ENCODE results near the gene ITLN2. TPM values are rescaled to one million over a fixed set of nuclear protein-coding genes. Genes with fewer than 3 reads are reported as not detected.
"Not testable (repeated sequence)": the region's sequence is repeated elsewhere in the genome, so short reads cannot be mapped to it uniquely, and the experiment has no call there.

Gene ITLN2
- total and polyA plus RNA-seq, 2 of the 8 experiments (the other 6 are each of a cell fraction or from before 2014, with no cell fraction given), result 4.7 to 6.3 TPM

- H3K9ac ChIP-seq (replicated peaks in 1 of 4; ENCODE audit: extremely low read depth in 1 of 4, low read depth in 3 of 4, low read length in 3 of 4); H3K36me3 ChIP-seq (ENCODE audit: control insufficient read depth in 2 of 4, insufficient read depth in 4 of 4, low read length in 3 of 4); H4K5ac ChIP-seq (ENCODE audit: insufficient read length, low read depth, low read length); POLR2A ChIA-PET (ENCODE audit: partially characterized antibody); H2AFZ ChIP-seq (ENCODE audit: low read length); H2AK5ac ChIP-seq (ENCODE audit: low read depth, low read length); H2BK15ac ChIP-seq (ENCODE audit: low read length); H3K79me2 ChIP-seq (ENCODE audit: control insufficient read depth in 1 of 2, insufficient read depth in 2 of 2, low read length in 2 of 2); H4K8ac ChIP-seq (ENCODE audit: extremely low read depth, insufficient read depth, low read length); H3K23me2 ChIP-seq (ENCODE audit: low read depth, low read length); H2BK20ac ChIP-seq (ENCODE audit: low read length); FAIRE-seq; H3K4me3 ChIP-seq (ENCODE audit: extremely low read depth in 1 of 4, insufficient read depth in 2 of 4, low read depth in 3 of 4, low read length in 4 of 4); H3K14ac ChIP-seq (ENCODE audit: insufficient read length); H2BK5ac ChIP-seq (ENCODE audit: low read depth, low read length); DNase-seq (ENCODE audit: low read depth in 1 of 2, low spot score in 2 of 2); H4K91ac ChIP-seq (replicated peaks; ENCODE audit: insufficient read length, low read length); H3K27me3 ChIP-seq (replicated peaks in 1 of 4; ENCODE audit: control insufficient read depth in 3 of 4, extremely low read depth in 1 of 4, insufficient read depth in 3 of 4, low read length in 3 of 4); H3K79me1 ChIP-seq (ENCODE audit: low read depth, low read length); CTCF ChIA-PET (ENCODE audit: partially characterized antibody); H3K4me1 ChIP-seq (replicated peaks in 1 of 4; ENCODE audit: control insufficient read depth in 3 of 4, insufficient read depth in 4 of 4, low read length in 3 of 4); H2BK12ac ChIP-seq (ENCODE audit: low read depth, low read length); H3K27ac ChIP-seq (ENCODE audit: low read depth, low read length); H4K20me1 ChIP-seq (replicated peaks in 1 of 2; ENCODE audit: control insufficient read depth in 1 of 2, insufficient read depth in 2 of 2, low read length in 2 of 2); H3K4me2 ChIP-seq (ENCODE audit: insufficient read depth in 1 of 2, low read depth in 2 of 2, low read length in 2 of 2); H3K23ac ChIP-seq (ENCODE audit: insufficient read length); H3K4ac ChIP-seq (replicated peaks; ENCODE audit: insufficient read length, low read depth, low read length); H2BK120ac ChIP-seq (replicated peaks; ENCODE audit: low read depth, low read length); H3K18ac ChIP-seq (ENCODE audit: extremely low read depth, low read length); H3K56ac ChIP-seq (replicated peaks; ENCODE audit: insufficient read length, low read depth, low read length); H3K9me3 ChIP-seq (ENCODE audit: insufficient read depth in 2 of 2, low read depth in 1 of 2, low read length in 1 of 2): not testable (repeated sequence)
- 85% methylated on average over 7 of the region's 7 CpGs; no CpG with 5 or more reads in 1 of the 2 experiments for WGBS, 2 experiments (ENCODE audit: extremely low coverage in 1 of 2, insufficient coverage in 1 of 2, insufficient read length in 1 of 2, insufficient replicate concordance in 2 of 2, low coverage in 1 of 2, low lambda C conversion rate in 2 of 2, missing lambda C conversion rate in 1 of 2)
These were observed 7.3 kb downstream of the ITLN2 start for GRCh38 chr1:160947174-160947759.

GRCh38 chr1:160945881-160946280 lies 8.7 kb downstream of the ITLN2 start:
- H3K23me2 ChIP-seq (ENCODE audit: low read depth, low read length); H3K18ac ChIP-seq (ENCODE audit: extremely low read depth, low read length); H3K27me3 ChIP-seq (replicated peaks in 1 of 4; ENCODE audit: control insufficient read depth in 3 of 4, extremely low read depth in 1 of 4, insufficient read depth in 3 of 4, low read length in 3 of 4); H4K20me1 ChIP-seq (replicated peaks in 1 of 2; ENCODE audit: control insufficient read depth in 1 of 2, insufficient read depth in 2 of 2, low read length in 2 of 2); H2BK5ac ChIP-seq (ENCODE audit: low read depth, low read length); H3K4me3 ChIP-seq (ENCODE audit: extremely low read depth in 1 of 4, insufficient read depth in 2 of 4, low read depth in 3 of 4, low read length in 4 of 4); H4K91ac ChIP-seq (replicated peaks; ENCODE audit: insufficient read length, low read length); H3K56ac ChIP-seq (replicated peaks; ENCODE audit: insufficient read length, low read depth, low read length); H2BK15ac ChIP-seq (ENCODE audit: low read length); H2AK5ac ChIP-seq (ENCODE audit: low read depth, low read length); H3K4ac ChIP-seq (replicated peaks; ENCODE audit: insufficient read length, low read depth, low read length); H3K36me3 ChIP-seq (ENCODE audit: control insufficient read depth in 2 of 4, insufficient read depth in 4 of 4, low read length in 3 of 4); H3K9me3 ChIP-seq (ENCODE audit: insufficient read depth in 2 of 2, low read depth in 1 of 2, low read length in 1 of 2); H3K4me1 ChIP-seq (replicated peaks in 1 of 4; ENCODE audit: control insufficient read depth in 3 of 4, insufficient read depth in 4 of 4, low read length in 3 of 4); H4K5ac ChIP-seq (ENCODE audit: insufficient read length, low read depth, low read length); DNase-seq (ENCODE audit: low read depth in 1 of 2, low spot score in 2 of 2); H3K27ac ChIP-seq (ENCODE audit: low read depth, low read length); H2AFZ ChIP-seq (ENCODE audit: low read length); H3K79me2 ChIP-seq (ENCODE audit: control insufficient read depth in 1 of 2, insufficient read depth in 2 of 2, low read length in 2 of 2); H3K23ac ChIP-seq (ENCODE audit: insufficient read length); H2BK120ac ChIP-seq (replicated peaks; ENCODE audit: low read depth, low read length); H3K79me1 ChIP-seq (ENCODE audit: low read depth, low read length); FAIRE-seq; H4K8ac ChIP-seq (ENCODE audit: extremely low read depth, insufficient read depth, low read length); H2BK12ac ChIP-seq (ENCODE audit: low read depth, low read length); H3K9ac ChIP-seq (replicated peaks in 1 of 4; ENCODE audit: extremely low read depth in 1 of 4, low read depth in 3 of 4, low read length in 3 of 4); H2BK20ac ChIP-seq (ENCODE audit: low read length); H3K4me2 ChIP-seq (ENCODE audit: insufficient read depth in 1 of 2, low read depth in 2 of 2, low read length in 2 of 2); H3K14ac ChIP-seq (ENCODE audit: insufficient read length): not testable (repeated sequence)
- 95% methylated on average over 6 of the region's 6 CpGs; no CpG with 5 or more reads in 1 of the 2 experiments for WGBS, 2 experiments (ENCODE audit: extremely low coverage in 1 of 2, insufficient coverage in 1 of 2, insufficient read length in 1 of 2, insufficient replicate concordance in 2 of 2, low coverage in 1 of 2, low lambda C conversion rate in 2 of 2, missing lambda C conversion rate in 1 of 2)
- ChIA-PET CTCF (ENCODE audit: partially characterized antibody) (interaction anchor here (0.7 to 3.4 kb wide), 8 partner anchors 9 to 265 kb away, joined by 3 to 22 read pairs (median 4); partner anchors contain the start of genes ITLN2 and KLHDC9), POLR2A (ENCODE audit: partially characterized antibody) (interaction anchor here (0.6 kb wide), 1 partner anchor 31 kb away, joined by 3 read pairs; no protein-coding TSS in a partner anchor)

Measured in H1 (cell line).